22Rv1 (cell line): ENCODE results near the gene FANCM.

Experiments used
- H3K27ac ChIP-seq: fragments of 450-650 bp; 2 replicates; pipeline ENCODE4 v1.5.1; 2017
- ZFX ChIP-seq: fragments of 450-650 bp; IDR thresholded peaks from 2 replicates; pipeline ENCODE4 v1.6.1; 2017; ENCODE audit warnings: antibody characterized with exemption, borderline replicate concordance
- TF ChIP-seq, protein P1 (sequence below): fragments of 450-650 bp; IDR thresholded peaks from 2 replicates; pipeline ENCODE4 v1.5.1; 2017; ENCODE audit warnings: mild to moderate bottlenecking

Gene FANCM

DNA sequence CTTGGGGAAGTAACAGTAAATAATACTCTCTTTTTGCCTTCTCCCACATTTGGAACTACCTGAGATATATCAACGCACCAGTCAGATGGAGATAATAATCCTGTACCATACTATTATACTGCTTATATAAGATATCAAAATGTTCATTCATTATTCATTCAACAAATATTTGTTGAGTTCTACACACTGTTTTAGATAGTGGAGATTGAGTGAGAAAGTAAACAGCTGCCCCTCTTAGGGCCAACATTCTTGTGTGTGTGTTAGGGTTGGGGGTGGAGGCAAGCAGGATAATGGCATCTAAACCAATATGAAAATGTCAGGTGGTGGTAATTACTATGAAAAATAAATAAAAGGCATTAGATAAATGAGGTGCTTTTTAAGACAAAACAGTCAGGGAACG, 103.3 kb downstream of the FANCM start:
- no peak overlapping the region; the same call in 1 of the 2 replicates for H3K27ac ChIP-seq
- no peak for TF ChIP-seq ZFX
- TF ChIP-seq, protein P1, sequence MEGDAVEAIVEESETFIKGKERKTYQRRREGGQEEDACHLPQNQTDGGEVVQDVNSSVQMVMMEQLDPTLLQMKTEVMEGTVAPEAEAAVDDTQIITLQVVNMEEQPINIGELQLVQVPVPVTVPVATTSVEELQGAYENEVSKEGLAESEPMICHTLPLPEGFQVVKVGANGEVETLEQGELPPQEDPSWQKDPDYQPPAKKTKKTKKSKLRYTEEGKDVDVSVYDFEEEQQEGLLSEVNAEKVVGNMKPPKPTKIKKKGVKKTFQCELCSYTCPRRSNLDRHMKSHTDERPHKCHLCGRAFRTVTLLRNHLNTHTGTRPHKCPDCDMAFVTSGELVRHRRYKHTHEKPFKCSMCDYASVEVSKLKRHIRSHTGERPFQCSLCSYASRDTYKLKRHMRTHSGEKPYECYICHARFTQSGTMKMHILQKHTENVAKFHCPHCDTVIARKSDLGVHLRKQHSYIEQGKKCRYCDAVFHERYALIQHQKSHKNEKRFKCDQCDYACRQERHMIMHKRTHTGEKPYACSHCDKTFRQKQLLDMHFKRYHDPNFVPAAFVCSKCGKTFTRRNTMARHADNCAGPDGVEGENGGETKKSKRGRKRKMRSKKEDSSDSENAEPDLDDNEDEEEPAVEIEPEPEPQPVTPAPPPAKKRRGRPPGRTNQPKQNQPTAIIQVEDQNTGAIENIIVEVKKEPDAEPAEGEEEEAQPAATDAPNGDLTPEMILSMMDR, result no peak

DNA sequence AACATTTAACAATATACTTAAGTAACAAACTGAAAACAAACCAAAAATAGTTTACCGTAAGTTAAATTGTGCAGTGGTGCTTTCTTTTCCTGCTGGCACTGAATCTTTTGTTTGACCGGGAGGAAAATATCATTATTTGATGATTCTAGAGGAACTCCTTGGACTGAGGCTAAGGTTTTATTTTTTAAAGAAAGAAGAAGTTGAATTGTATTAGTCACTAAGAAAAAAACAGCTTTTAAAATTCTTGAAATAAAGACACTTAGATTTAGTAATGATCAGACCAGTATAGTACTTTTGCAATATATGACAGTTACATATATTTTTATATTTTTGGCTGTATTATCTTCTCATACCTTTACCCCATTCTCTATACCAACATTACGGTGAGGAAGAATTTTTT, 107.0 kb downstream of the FANCM start:
- no peak overlapping the region for H3K27ac ChIP-seq
- TF ChIP-seq, protein P1, result no peak
- no peak for TF ChIP-seq ZFX

DNA sequence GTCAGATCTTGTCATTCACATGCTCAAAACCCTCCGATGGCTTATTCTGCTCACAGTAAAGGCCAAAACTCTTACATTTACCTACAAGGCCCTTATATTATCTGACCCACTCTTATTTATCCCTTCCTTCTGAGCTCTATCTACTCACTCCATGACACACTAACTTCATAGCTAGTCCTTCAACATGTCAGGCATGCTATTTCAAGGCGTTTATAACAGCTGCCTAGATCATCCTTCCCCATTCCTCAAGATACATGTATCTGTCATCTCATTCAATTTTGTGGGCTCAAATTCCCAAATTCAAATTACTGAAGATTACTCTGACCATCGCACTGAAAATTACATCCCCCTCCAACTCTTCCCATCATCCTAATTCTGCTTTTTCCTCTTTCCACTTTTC, 110.4 kb downstream of the FANCM start:
- TF ChIP-seq, protein P1, result no peak
- H3K27ac ChIP-seq, result no peak overlapping the region

DNA sequence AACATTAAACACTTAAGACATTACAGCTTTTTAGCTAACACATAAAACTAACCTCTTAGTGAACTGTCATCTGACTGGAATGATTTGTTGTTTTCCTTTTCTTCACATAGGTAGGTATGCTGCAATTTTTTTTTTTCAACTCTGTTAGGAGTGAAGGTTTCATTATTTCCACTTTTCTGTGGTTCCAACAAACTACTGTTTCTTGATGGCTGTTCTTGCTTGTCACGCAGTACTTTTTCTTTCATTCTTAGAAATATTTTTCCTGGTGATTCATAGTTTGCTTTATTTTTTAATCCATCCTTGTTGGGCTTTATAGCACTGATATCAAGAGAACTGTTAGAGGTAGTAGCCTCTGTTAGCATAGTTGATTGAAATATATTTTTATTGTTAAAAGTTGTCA, 111.0 kb downstream of the FANCM start:
- TF ChIP-seq, protein P1, result no peak
- TF ChIP-seq ZFX, result no peak
- no peak overlapping the region for H3K27ac ChIP-seq

DNA sequence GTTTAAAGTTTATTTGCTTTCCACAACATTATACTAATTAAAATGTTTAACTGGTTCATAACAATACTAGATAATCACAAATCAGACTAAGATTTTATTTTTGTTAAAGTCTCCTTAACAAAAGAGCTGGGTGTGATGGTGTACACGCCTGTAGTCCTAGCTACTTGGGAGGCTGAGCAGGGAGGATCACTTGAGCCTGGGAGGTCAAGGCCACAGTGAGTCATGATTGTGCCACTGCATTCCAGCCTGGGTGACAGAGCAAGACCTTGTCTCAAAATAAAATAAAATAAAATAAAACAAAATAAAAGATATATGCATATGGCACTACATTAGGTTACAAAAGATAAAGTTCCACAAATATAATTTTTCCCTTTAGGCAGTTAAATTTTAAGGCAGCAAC, 111.7 kb downstream of the FANCM start:
- H3K27ac ChIP-seq, result no peak overlapping the region
- TF ChIP-seq, protein P1, result no peak
- TF ChIP-seq ZFX, result no peak

DNA sequence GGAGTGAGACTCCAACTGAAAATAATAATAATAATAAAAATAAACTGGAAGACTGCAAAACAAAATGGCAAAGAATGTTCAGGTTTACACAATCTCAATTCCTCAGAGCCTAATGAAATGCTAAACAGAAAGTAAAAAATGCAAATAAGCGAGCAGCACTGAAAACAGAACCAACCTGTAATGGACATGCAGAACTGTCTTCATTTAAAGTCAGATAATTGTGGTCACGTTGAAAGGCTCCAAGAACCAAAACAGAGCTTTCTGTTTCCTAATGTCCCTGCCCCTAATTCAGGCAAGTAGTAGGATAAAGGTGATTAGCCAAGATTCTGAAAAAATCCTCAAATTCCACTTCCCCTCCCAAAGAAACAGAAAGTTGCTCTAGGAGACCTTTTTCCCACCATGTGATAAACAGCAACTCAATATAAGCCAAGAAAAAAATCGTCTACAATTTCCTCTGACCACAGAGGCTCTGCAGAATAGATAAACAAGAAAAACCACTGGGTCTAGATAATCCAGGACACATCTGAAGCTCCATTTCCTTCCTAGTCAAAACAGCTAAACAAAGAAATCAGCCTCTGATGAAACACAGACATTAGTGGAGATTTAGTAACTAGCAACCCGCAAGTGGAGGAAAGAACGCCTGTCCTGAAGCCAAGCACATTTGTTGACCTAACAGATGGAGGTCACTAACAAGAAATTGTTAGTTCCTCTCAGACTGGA, 114.3 kb downstream of the FANCM start:
- TF ChIP-seq ZFX, result no peak
- TF ChIP-seq, protein P1, result no peak
- no peak overlapping the region for H3K27ac ChIP-seq
